PC-3 (cell line): ENCODE measurements around the gene GLCE. TPM values are rescaled to one million over a fixed set of nuclear protein-coding genes. Genes with fewer than 3 reads are reported as not detected.

ENCODE experiments used
- ATAC-seq: fragments of 200-7000 bp; cut with Tn5 transposase; 2 replicates; pipeline ENCODE4 v1.9.1; 2020; ENCODE audit warnings: mild to moderate bottlenecking, moderate library complexity
- BruUV-seq: library from RNA; stranded (reverse); fragments of 400-500 nt; replicated peaks from 2 replicates; lab custom pipeline; 2021; lab: Mats Ljungman, UMichigan
- CTCF ChIA-PET: fragments of 300-600 bp; sonication (Branson Sonifier 250); formaldehyde crosslinking; loops from one replicate; lab custom pipeline; 2022; ENCODE audit warnings: antibody characterized with exemption; lab: Charles Lee
- POLR2A ChIA-PET: fragments of 300-600 bp; sonication (Branson Sonifier 250); formaldehyde crosslinking; loops from one replicate; lab custom pipeline; 2022; ENCODE audit warnings: antibody characterized with exemption; ENCODE audit not compliant: unreplicated experiment; lab: Charles Lee
- DNase-seq: peaks from one replicate; pipeline ENCODE4 v3.0.0-alpha.2; 2015
- H2AFZ ChIP-seq: fragments of 300-600 bp; sonication (generic); 2 replicates; pipeline ENCODE4 v1.6.0; 2016; ENCODE audit warnings: antibody characterized with exemption, low read length
- H3F3A ChIP-seq: fragments of 300-600 bp; sonication (generic); one replicate; pipeline ENCODE4 v1.6.0; 2017; ENCODE audit warnings: antibody characterized with exemption, low read length, control low read depth, mild to moderate bottlenecking; ENCODE audit not compliant: unreplicated experiment
- H3K27ac ChIP-seq: fragments of 300-600 bp; sonication (generic); 2 replicates; pipeline ENCODE4 v1.5.1; 2016; ENCODE audit warnings: mild to moderate bottlenecking, low read length
- H3K27me3 ChIP-seq: fragments of 300-600 bp; sonication (generic); 2 replicates; pipeline ENCODE4 v1.6.1; 2016; ENCODE audit warnings: low read length, mixed read lengths
- H3K36me3 ChIP-seq: fragments of 300-600 bp; sonication (generic); 2 replicates; pipeline ENCODE4 v1.6.1; 2016; ENCODE audit warnings: low read depth, mixed run types, low read length, mixed read lengths
- H3K4me1 ChIP-seq: fragments of 300-600 bp; sonication (generic); 2 replicates; pipeline ENCODE4 v1.5.1; 2016; ENCODE audit warnings: low read length; ENCODE audit not compliant: insufficient read depth
- H3K4me2 ChIP-seq: fragments of 300-600 bp; sonication (generic); 2 replicates; pipeline ENCODE4 v1.6.0; 2016; ENCODE audit warnings: low read length
- H3K4me3 ChIP-seq: fragments of 300-600 bp; sonication (generic); 2 replicates; pipeline ENCODE4 v1.5.1; 2016; ENCODE audit warnings: mild to moderate bottlenecking, low read length, mixed read lengths
- H3K79me2 ChIP-seq: fragments of 300-600 bp; sonication (generic); 2 replicates; pipeline ENCODE4 v1.6.1; 2017; ENCODE audit warnings: low read length, mixed read lengths
- H3K9ac ChIP-seq: fragments of 300-600 bp; sonication (generic); 2 replicates; pipeline ENCODE4 v1.6.0; 2016; ENCODE audit warnings: mild to moderate bottlenecking, low read length
- H3K9me2 ChIP-seq: fragments of 300-600 bp; sonication (generic); replicated peaks from 2 replicates; pipeline ENCODE4 v1.6.1; 2016; ENCODE audit warnings: mixed run types, low read length, mixed read lengths
- H3K9me3 ChIP-seq: fragments of 300-600 bp; sonication (generic); 2 replicates; pipeline ENCODE4 v1.6.1; 2016; ENCODE audit warnings: low read length, mixed read lengths
- H4K20me1 ChIP-seq: fragments of 300-600 bp; sonication (generic); 2 replicates; pipeline ENCODE4 v1.6.1; 2016; ENCODE audit warnings: low read length, mixed read lengths
- CTCF ChIP-seq: fragments of 300-600 bp; sonication (generic); conservative IDR thresholded peaks from 2 replicates; pipeline ENCODE4 v1.5.1; 2017; ENCODE audit warnings: antibody characterized with exemption, low read depth, mild to moderate bottlenecking, low read length
- EZH2 ChIP-seq: fragments of 300-600 bp; sonication (generic); IDR thresholded peaks from one replicate; pipeline ENCODE4 v1.6.1; 2017; ENCODE audit warnings: antibody characterized with exemption, mild to moderate bottlenecking, low read length; ENCODE audit not compliant: unreplicated experiment
- EZH2phosphoT487 ChIP-seq: fragments of 300-600 bp; sonication (generic); IDR thresholded peaks from 2 replicates; pipeline ENCODE4 v1.6.1; 2018; ENCODE audit warnings: mild to moderate bottlenecking, antibody characterized with exemption, low read length, borderline replicate concordance
- intact Hi-C: fragments of 100-400 bp; cut with micrococcal nuclease; formaldehyde crosslinking; loops from 2 replicates; pipeline ENCODE4 v1.9.0; 2023
- total RNA-seq: library from RNA; depleted of rRNA; stranded (reverse); fragments of >200 nt; gene quantifications from 2 replicates; pipeline ENCODE4 v1.2.3, GENCODE V29; 2014

GLCE gene
- total RNA-seq, 1 experiment from 2014 or later: 15.4 TPM

- H3K36me3 ChIP-seq: no peaks in the 10 kb centered on the region
- intact Hi-C loops: loop anchor here (5.0 kb wide), 1 partner anchor 42 kb away; no protein-coding TSS in a partner anchor
- H3F3A ChIP-seq: no peaks in the 10 kb centered on the region
- no peaks in the 10 kb centered on the region for H3K27me3 ChIP-seq
- no peaks in the 10 kb centered on the region for H4K20me1 ChIP-seq
- peaks cover 25% of the 10 kb centered on the region for H3K79me2 ChIP-seq
- H3K9me3 ChIP-seq: no peaks in the 10 kb centered on the region
- no peaks in the 10 kb centered on the region for H3K9me2 ChIP-seq
- no peak overlapping the region for H2AFZ ChIP-seq
- no peak overlapping the region for H3K4me3 ChIP-seq
- no peak overlapping the region for H3K27ac ChIP-seq
- peaks cover 21% of the 10 kb centered on the region for H3K4me1 ChIP-seq
- DNase-seq: no peak
- ChIA-PET POLR2A (no interaction called here), CTCF (no interaction called here)
- BruUV-seq: no TSS peak
- no peak for ATAC-seq
- H3K9ac ChIP-seq: no peak overlapping the region
- no peak overlapping the region for H3K4me2 ChIP-seq
- TF ChIP-seq EZH2: no peak
Observed at GRCh38 chr15:69170597-69170996, 10.2 kb downstream of the GLCE start.

GRCh38 chr15:69172847-69173246 is 12.4 kb downstream of the GLCE start:
- intact Hi-C loops: loop anchor here (5.0 kb wide), 1 partner anchor 39 kb away; no protein-coding TSS in a partner anchor
- no peak overlapping the region for H2AFZ ChIP-seq
- H3K36me3 ChIP-seq: no peaks in the 10 kb centered on the region
- BruUV-seq: no TSS peak
- H3K4me1 ChIP-seq: peaks cover 19% of the 10 kb centered on the region
- no peaks in the 10 kb centered on the region for H3K27me3 ChIP-seq
- TF ChIP-seq EZH2phosphoT487: no peak
- no peak for TF ChIP-seq CTCF
- TF ChIP-seq EZH2: no peak
- ChIA-PET POLR2A (no interaction called here), CTCF (no interaction called here)
- H3K4me2 ChIP-seq: peak overlapping the region; percentile 61
- no peak overlapping the region for H3K9ac ChIP-seq
- ATAC-seq: peak; percentile 100
- no peaks in the 10 kb centered on the region for H3K9me3 ChIP-seq
- no peaks in the 10 kb centered on the region for H4K20me1 ChIP-seq
- DNase-seq: peak; percentile 77
- no peaks in the 10 kb centered on the region for H3K9me2 ChIP-seq
- no peaks in the 10 kb centered on the region for H3F3A ChIP-seq
- peaks cover 15% of the 10 kb centered on the region for H3K79me2 ChIP-seq
- 0 out of 2 replicates have a peak overlapping the region, but pooled peaks have one; percentile 4 for H3K27ac ChIP-seq
- H3K4me3 ChIP-seq: no peak overlapping the region; the same call in 1 of the 2 replicates

GRCh38 chr15:69175536-69175935 is 15.1 kb downstream of the GLCE start:
- H3K79me2 ChIP-seq: peaks cover 13% of the 10 kb centered on the region
- H3K9ac ChIP-seq: no peak overlapping the region
- DNase-seq: no peak
- intact Hi-C loops: no loop called here
- H3K4me3 ChIP-seq: no peak overlapping the region
- TF ChIP-seq EZH2 (no peak), CTCF (no peak), EZH2phosphoT487 (no peak)
- no peaks in the 10 kb centered on the region for H4K20me1 ChIP-seq
- POLR2A ChIA-PET: no interaction called here
- no peaks in the 10 kb centered on the region for H3F3A ChIP-seq
- no peaks in the 10 kb centered on the region for H3K36me3 ChIP-seq
- no TSS peak for BruUV-seq
- H3K27ac ChIP-seq: no peak overlapping the region
- ATAC-seq: no peak
- H3K27me3 ChIP-seq: no peaks in the 10 kb centered on the region
- peaks cover 19% of the 10 kb centered on the region for H3K4me1 ChIP-seq
- no peak overlapping the region for H3K4me2 ChIP-seq
- H3K9me3 ChIP-seq: no peaks in the 10 kb centered on the region
- H2AFZ ChIP-seq: no peak overlapping the region
- CTCF ChIA-PET: no interaction called here
- no peaks in the 10 kb centered on the region for H3K9me2 ChIP-seq
